GM23248 (cell line): Measurements from ENCODE around the gene TMEM131. TPM values are rescaled to one million over a fixed set of nuclear protein-coding genes. Genes with fewer than 3 reads are reported as not detected.

Experiments
- DNase-seq: peaks from one replicate; pipeline ENCODE4 v3.0.0-alpha.2; 2015
- H2AFZ ChIP-seq: fragments of 200-600 bp; sonication (generic); 2 replicates; pipeline ENCODE4 v1.6.1; 2016; ENCODE audit warnings: antibody characterized with exemption
- H3F3A ChIP-seq: fragments of 200-600 bp; sonication (generic); 2 replicates; pipeline ENCODE4 v1.6.1; 2016; ENCODE audit warnings: mild to moderate bottlenecking, antibody characterized with exemption, mixed run types; ENCODE audit not compliant: insufficient read depth
- H3K27ac ChIP-seq: fragments of 200-600 bp; sonication (generic); 2 replicates; pipeline ENCODE4 v1.5.1; 2016; ENCODE audit warnings: mild to moderate bottlenecking
- H3K27me3 ChIP-seq: fragments of 200-600 bp; sonication (generic); replicated peaks from 2 replicates; pipeline ENCODE4 v1.6.1; 2016; ENCODE audit warnings: mild to moderate bottlenecking; ENCODE audit not compliant: insufficient read depth
- H3K36me3 ChIP-seq: fragments of 200-600 bp; sonication (generic); 2 replicates; pipeline ENCODE4 v1.6.1; 2016; ENCODE audit warnings: low read depth, mild to moderate bottlenecking
- H3K4me1 ChIP-seq: fragments of 200-600 bp; sonication (generic); 2 replicates; pipeline ENCODE4 v1.6.1; 2016; ENCODE audit warnings: mild to moderate bottlenecking; ENCODE audit not compliant: insufficient read depth
- H3K4me2 ChIP-seq: fragments of 200-600 bp; sonication (generic); one replicate; pipeline ENCODE4 v1.6.1; 2016; ENCODE audit warnings: mild to moderate bottlenecking; ENCODE audit not compliant: unreplicated experiment
- H3K4me3 ChIP-seq: fragments of 200-600 bp; sonication (generic); 2 replicates; pipeline ENCODE4 v1.5.1; 2016; ENCODE audit warnings: mild to moderate bottlenecking
- H3K79me2 ChIP-seq: fragments of 200-600 bp; sonication (generic); 2 replicates; pipeline ENCODE4 v1.6.1; 2016; ENCODE audit warnings: mild to moderate bottlenecking; ENCODE audit not compliant: insufficient read depth
- H3K9ac ChIP-seq: fragments of 200-600 bp; sonication (generic); 2 replicates; pipeline ENCODE4 v1.6.1; 2016; ENCODE audit warnings: mild to moderate bottlenecking
- H3K9me2 ChIP-seq: fragments of 200-600 bp; sonication (generic); 2 replicates; pipeline ENCODE4 v1.6.1; 2016; ENCODE audit warnings: mixed run types, mild to moderate bottlenecking, moderate library complexity; ENCODE audit not compliant: insufficient read depth
- H3K9me3 ChIP-seq: fragments of 200-600 bp; sonication (generic); one replicate; pipeline ENCODE4 v1.6.1; 2017; ENCODE audit warnings: low read depth
- H4K20me1 ChIP-seq: fragments of 200-600 bp; sonication (generic); 2 replicates; pipeline ENCODE4 v1.6.0; 2016; ENCODE audit not compliant: insufficient read depth
- EZH2 ChIP-seq: fragments of 200-600 bp; sonication (generic); IDR thresholded peaks from 2 replicates; pipeline ENCODE4 v1.6.1; 2018; ENCODE audit warnings: antibody characterized with exemption, mild to moderate bottlenecking; ENCODE audit not compliant: insufficient read depth, poor library complexity, severe bottlenecking
- EZH2phosphoT487 ChIP-seq: fragments of 200-600 bp; sonication (generic); IDR thresholded peaks from 2 replicates; pipeline ENCODE4 v1.6.1; 2018; ENCODE audit warnings: antibody characterized with exemption, moderate library complexity, mild to moderate bottlenecking, low read depth; ENCODE audit not compliant: insufficient read depth
- WGBS, 2 experiments: methylation state at CpG; one replicate each; pipeline ENCODE4 v1.1.6; 2015 to 2017; ENCODE audit warnings: low lambda C conversion rate in 2 of 2, low coverage in 1 of 2; ENCODE audit errors: missing lambda C conversion rate in 2 of 2; 5-methylcytosine and 5-hydroxymethylcytosine counted together
- in situ Hi-C: fragments of 300-500 bp; cut with MboI; formaldehyde crosslinking; loops from 2 replicates; pipeline ENCODE4 v1.15.0; 2020
- polyA plus RNA-seq: library from polyadenylated mRNA; unstranded; fragments of >200 nt; fragmentation: Nextera tagmentation; extraction: Ambion mirVana; gene quantifications from 2 replicates; pipeline ENCODE4 v1.2.1, GENCODE V29; 2016
- total RNA-seq: library from RNA; depleted of rRNA; stranded (reverse); fragments of >200 nt; shearing (Covaris generic); gene quantifications from 2 replicates; pipeline ENCODE4 v1.2.3, GENCODE V29; 2014

The TMEM131 gene
- total and polyA plus RNA-seq, 2 experiments from 2014 or later = 15.7 to 16.4 TPM

GRCh38 chr2:97726261-97727064 lies 269.3 kb downstream of the TMEM131 start:
- Histone ChIP-seq H3K4me2 (no peak overlapping the region), H3K27me3 (no peaks in the 10 kb centered on the region), H3F3A (no peaks in the 10 kb centered on the region), H3K36me3 (no peaks in the 10 kb centered on the region), H2AFZ (no peak overlapping the region), H3K79me2 (no peaks in the 10 kb centered on the region), H4K20me1 (no peaks in the 10 kb centered on the region), H3K9ac (no peak overlapping the region), H3K27ac (no peak overlapping the region), H3K4me3 (no peak overlapping the region), H3K9me3 (no peaks in the 10 kb centered on the region), H3K4me1 (0 out of 2 replicates have a peak, but pooled peaks cover 5% of the 10 kb centered on the region), H3K9me2 (no peaks in the 10 kb centered on the region)
- DNase-seq = no peak
- TF ChIP-seq EZH2phosphoT487 (no peak), EZH2 (no peak)
- in situ Hi-C loops = no loop called here
- 69 to 72% methylated on average over 4 of the region's 4 CpGs for WGBS, 2 experiments

- DNase-seq = no peak
- Histone ChIP-seq H3K36me3 (no peaks in the 10 kb centered on the region), H3K9me3 (no peaks in the 10 kb centered on the region), H3K27me3 (no peaks in the 10 kb centered on the region), H3K9me2 (no peaks in the 10 kb centered on the region), H4K20me1 (no peaks in the 10 kb centered on the region), H3K9ac (no peak overlapping the region), H3K4me2 (no peak overlapping the region), H3K79me2 (no peaks in the 10 kb centered on the region), H2AFZ (no peak overlapping the region), H3K4me1 (0 out of 2 replicates have a peak, but pooled peaks cover 5% of the 10 kb centered on the region), H3K4me3 (no peak overlapping the region), H3K27ac (no peak overlapping the region), H3F3A (no peaks in the 10 kb centered on the region)
- TF ChIP-seq EZH2phosphoT487 (no peak), EZH2 (no peak)
- WGBS, 2 experiments = 80 to 82% methylated on average over 27 to 31 of the region's 31 CpGs
- in situ Hi-C loops = no loop called here
These were observed 270.6 kb downstream of the TMEM131 start for GRCh38 chr2:97724946-97725688.

- no peak overlapping the region for H3K9ac ChIP-seq
- DNase-seq = no peak
- WGBS, 2 experiments = 77 to 92% methylated on average over 13 to 17 of the region's 17 CpGs
- H3K27me3 ChIP-seq = no peaks in the 10 kb centered on the region
- H3F3A ChIP-seq = no peaks in the 10 kb centered on the region
- H3K4me3 ChIP-seq = no peak overlapping the region
- in situ Hi-C loops = no loop called here
- H3K4me1 ChIP-seq = 0 out of 2 replicates have a peak, but pooled peaks cover 5% of the 10 kb centered on the region
- H3K9me2 ChIP-seq = no peaks in the 10 kb centered on the region
- no peaks in the 10 kb centered on the region for H3K79me2 ChIP-seq
- no peak overlapping the region for H2AFZ ChIP-seq
- H3K36me3 ChIP-seq = no peaks in the 10 kb centered on the region
- no peaks in the 10 kb centered on the region for H3K9me3 ChIP-seq
- TF ChIP-seq EZH2 = no peak
- TF ChIP-seq EZH2phosphoT487 = no peak
- H3K27ac ChIP-seq = no peak overlapping the region
- no peak overlapping the region for H3K4me2 ChIP-seq
- no peaks in the 10 kb centered on the region for H4K20me1 ChIP-seq
These were observed 271.2 kb downstream of the TMEM131 start for GRCh38 chr2:97724501-97724900.

GRCh38 chr2:97724073-97724410 lies 271.7 kb downstream of the TMEM131 start:
- Histone ChIP-seq H3K27me3 (no peaks in the 10 kb centered on the region), H3K79me2 (no peaks in the 10 kb centered on the region), H3K9me2 (no peaks in the 10 kb centered on the region), H4K20me1 (no peaks in the 10 kb centered on the region), H3K27ac (no peak overlapping the region), H3K9me3 (no peaks in the 10 kb centered on the region), H3K9ac (no peak overlapping the region), H3F3A (no peaks in the 10 kb centered on the region), H3K36me3 (no peaks in the 10 kb centered on the region), H3K4me3 (no peak overlapping the region), H3K4me1 (0 out of 2 replicates have a peak, but pooled peaks cover 5% of the 10 kb centered on the region), H3K4me2 (no peak overlapping the region), H2AFZ (no peak overlapping the region)
- in situ Hi-C loops = no loop called here
- no peak for TF ChIP-seq EZH2phosphoT487
- TF ChIP-seq EZH2 = no peak
- 57 to 70% methylated on average over 27 to 41 of the region's 41 CpGs for WGBS, 2 experiments
- no peak for DNase-seq
